SKM-1 treated with dmso at 0.1 percent for 144 hours (cell line): Measurements from ENCODE around the gene SLIT3.

Experiments
- DNase-seq: peaks from one replicate; lab custom pipeline; 2025; ENCODE audit not compliant: unreplicated experiment; lab: John Stamatoyannopoulos, UW

SLIT3 gene

GRCh38 chr5:168726342-168726741, 574.6 kb downstream of the SLIT3 start:
- no peak for DNase-seq

- no peak for DNase-seq
Observed at GRCh38 chr5:168724227-168724626, 576.7 kb downstream of the SLIT3 start.

DNA sequence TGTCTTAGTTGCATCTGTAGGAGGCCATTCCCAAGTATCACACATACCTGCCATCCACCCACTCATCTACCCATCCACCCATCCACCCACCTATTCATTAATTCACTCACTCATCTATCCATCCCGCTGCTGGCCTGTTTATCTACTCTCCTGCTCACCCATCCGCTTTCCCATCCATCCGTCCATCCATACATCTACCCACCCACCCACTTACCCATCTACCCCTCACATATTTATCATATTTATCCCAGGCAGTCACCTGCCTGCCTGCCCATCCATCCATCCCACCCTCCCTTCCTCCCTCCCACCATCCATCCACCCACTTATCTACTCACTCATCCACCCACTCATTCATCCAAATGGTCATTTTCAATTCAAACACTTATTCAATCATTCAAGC, 577.9 kb downstream of the SLIT3 start:
- no peak for DNase-seq

DNA sequence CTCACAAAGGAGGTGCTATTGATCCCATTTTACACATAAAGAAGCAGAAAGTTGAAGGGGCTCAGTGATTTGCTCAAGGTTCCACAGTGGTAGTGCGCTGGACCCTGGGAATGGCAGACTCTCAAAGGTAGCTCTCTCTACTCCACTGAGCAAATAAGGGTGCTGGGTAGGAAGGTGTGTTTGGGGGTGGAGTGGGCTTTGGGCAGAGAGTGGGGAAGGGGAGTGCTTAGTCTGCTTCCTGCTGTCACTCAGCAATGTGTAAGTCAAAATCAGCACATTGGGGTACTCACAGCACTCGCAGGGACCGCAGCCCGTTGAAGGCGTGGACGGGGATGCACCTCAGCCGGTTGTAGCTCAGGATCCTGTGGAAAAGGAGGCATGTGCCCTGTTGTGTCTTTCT, 579.0 kb downstream of the SLIT3 start:
- DNase-seq, result no peak

DNA sequence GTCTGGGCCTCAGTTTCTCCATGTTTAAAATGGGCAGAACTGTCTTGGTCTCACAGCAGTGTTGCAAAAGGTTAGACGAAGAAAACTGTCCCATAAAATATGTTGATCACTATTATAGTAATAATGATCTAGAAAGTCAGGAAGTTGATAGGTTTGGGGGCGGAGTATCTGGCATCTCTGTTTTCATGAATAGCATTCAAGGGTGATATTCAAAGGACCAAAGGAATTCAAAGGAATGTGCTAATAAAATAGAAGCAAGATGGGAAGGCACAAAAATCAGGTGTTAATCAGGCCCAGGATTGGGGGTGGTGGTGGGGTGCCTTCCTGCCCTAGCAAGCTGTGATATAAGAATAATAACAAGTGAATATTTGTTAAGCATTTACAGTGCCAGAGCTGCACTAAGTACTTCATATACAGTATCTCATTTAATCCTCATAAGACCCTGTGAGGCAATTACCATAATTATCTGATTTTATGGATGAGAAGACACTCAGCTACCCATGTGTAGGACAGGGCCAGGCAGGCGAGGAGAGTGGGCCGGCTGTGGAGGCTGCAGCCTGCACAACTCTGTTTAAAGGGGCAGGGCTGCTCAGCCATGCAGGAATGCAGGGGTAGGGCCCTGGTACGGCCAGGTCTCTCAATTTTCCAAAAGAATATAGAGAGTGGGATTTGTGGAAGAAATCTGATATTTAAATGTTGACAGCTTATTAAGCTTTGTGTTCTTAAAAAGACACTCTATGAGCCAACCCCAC, 579.8 kb downstream of the SLIT3 start:
- DNase-seq, result no peak

DNA sequence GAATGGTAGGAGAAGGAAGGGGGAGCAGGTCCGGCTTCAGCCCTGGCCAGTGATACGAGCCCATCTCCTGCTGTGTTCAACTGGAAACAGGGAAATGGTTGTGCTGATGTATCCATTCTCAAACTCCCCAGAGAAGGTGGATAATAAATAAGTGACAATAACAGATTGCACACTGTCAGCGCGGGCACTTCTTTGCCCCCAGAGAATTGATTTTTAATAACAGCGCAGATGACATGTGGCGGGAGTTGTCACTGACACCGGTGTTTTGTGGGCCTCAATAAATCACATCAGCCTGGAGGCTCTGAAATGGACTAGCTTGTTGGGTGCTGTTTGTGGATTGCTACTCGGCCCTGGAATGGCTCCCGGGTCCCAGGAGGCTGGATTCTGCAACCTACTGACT, 580.4 kb downstream of the SLIT3 start:
- no peak for DNase-seq

DNA sequence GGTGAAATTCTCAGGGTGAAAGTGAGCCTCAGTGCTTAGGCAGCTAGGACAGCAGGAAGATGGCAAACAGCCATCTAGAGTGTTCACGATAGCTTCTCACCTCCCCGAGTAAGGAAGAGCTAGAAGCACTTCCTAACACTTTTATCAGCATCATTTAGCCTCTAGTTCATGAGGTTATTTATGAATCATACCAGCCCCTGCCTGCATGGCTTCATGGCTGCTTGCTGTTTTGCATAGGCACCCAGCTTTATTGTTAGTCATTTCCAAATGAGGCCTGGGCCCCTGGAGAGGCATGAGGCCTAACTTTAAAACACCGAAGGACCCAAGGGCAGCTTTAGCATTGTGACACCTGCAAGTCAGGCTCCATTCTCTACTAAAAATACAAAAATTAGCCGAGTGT, 586.9 kb downstream of the SLIT3 start:
- no peak for DNase-seq

DNA sequence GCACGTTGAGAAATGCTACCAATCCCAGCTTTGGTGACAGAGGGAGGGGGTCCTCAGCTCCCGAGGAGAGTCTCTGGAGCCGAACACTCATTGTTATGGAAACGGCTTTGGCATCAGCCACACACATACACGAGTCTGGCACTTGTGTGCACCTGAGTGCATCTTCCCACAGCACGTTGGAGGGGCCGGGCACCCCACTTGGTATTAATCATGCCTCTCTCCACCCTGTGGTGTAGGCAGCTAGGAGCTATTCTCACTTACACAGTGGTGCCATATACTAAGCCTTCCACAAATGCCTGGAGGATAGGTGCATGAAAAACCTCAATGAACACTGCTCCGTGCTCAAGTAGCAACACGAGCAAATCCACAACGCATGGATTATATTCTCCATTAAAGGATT, 587.9 kb downstream of the SLIT3 start:
- DNase-seq, result no peak

GRCh38 chr5:168712280-168712924, 588.5 kb downstream of the SLIT3 start:
- no peak for DNase-seq

DNA sequence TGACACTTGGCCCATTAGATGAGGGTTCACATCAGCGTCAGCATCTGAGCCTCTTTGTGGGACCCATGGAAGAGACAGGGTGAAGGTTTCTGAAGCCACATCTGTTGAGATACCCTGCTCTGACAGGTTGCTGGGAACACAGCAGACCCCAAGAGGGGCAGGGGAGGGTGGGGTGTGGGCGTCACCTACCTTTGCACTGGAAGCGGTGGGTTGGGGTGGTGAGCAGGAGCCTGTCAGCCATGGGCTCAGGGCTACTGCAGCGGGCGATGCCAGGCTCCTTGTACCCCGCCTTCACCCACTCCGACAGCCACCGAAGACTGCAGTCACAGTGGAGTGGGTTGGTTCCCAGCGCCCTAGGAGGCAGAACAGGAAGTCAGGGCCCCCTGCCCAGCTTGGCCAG, 590.2 kb downstream of the SLIT3 start:
- no peak for DNase-seq

DNA sequence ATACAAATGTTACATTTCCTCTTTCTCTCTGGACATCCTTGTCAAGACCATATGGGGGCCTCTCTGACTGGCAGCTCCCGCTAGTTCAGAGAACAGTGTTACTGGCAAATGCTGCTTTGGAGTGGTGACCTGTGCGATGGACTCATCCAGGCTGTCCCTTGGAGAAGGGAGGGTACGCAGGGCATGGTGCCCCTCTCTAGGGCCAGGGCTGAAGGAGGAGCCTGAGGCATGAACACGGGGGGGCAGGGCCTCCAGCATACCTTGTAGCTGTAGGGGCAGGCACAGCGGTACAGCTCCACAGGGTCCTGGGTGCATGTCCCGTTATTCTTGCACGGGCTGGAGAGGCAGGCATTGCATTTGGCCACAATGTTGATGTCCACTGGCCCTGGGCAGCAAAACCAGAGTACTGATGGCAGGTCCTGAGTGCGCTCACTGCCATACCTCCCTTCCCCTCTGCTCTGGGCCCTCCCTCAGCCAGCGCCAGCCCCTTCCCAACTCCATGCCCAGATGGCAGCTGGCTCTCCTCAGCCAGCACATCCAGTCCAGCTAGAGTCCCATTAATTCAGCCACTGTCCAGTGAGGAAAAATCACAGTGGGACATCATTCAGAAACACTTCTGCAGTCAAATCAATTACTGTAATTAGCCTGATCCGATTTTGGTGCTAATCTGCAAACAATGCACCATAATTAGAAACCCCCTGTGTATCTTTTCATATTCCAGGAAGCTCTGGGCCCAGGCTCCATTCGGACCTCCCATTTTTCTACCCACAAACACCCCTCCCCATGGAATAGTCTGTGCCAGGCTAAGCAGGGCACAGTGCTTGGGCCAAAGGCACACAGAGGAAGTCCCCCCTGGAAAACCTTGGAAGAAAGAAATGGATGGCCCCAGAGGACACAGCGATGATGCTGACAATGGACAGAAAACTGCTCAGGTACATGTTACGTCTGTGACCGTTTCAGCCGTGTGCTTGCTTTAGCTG, 592.9 kb downstream of the SLIT3 start:
- DNase-seq, result no peak

GRCh38 chr5:168706655-168707069, 594.3 kb downstream of the SLIT3 start:
- DNase-seq, result peak; percentile 6

DNA sequence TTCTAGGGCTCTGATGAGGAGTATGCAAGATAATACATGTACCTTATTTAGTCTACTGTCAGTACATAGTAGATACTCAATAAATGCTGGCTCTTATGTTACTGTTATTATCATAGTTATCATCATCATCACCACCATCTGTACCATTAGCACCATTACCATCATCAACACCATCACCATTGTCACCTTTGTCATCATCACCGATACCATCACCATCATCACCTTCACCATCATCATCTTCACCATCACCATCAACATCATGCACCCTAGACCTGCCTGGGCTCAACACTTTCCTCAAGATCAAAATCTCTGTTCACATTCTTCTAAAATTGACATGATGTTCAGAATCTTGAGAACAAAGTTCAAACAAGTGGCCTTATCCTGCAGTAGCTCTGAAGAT, 595.6 kb downstream of the SLIT3 start:
- no peak for DNase-seq

- DNase-seq, result no peak
Observed at GRCh38 chr5:168702511-168702910, 598.4 kb downstream of the SLIT3 start.

DNA sequence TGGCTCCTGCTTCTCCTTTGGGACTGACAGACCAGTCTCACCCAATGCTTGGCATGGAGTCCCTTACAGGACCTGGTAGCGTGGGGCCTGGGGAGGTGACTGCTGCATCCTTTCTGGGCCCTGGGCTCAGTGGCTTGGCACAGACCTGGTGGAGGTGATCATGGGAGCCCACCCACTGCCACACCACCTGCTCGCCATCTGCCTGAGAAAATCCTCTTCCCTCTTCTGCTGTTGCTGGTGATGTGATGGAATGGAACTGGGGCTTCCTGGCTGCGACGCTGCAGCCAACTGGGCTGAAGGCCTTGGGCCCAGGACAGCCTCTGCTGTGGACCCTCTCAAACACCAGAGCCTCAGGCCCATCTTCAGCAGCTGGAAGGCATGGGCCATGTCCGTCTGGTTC, 599.3 kb downstream of the SLIT3 start:
- no peak for DNase-seq

- no peak for DNase-seq
Observed at GRCh38 chr5:168699002-168699401, 601.9 kb downstream of the SLIT3 start.

GRCh38 chr5:168697034-168697720, 603.8 kb downstream of the SLIT3 start:
- DNase-seq, result no peak

DNA sequence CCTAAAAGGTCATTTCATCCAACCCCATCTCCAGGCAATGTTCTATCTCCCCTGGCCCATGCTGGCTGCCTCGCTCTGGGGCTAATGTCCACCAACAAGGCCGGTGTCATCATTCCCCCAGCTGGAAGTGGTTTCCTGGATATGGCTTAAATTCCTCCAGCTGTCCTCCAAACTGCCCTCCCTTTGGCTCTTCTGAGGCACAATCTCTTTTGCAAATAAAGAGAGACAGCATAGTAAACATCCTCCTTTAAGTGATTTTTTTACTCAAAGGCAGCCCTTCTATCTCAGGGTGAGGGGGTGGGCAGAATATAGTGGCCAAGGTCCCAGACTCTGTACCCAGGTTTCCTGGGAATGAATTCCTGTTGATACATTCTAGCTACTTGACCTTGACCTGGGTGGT, 604.3 kb downstream of the SLIT3 start:
- no peak for DNase-seq

DNA sequence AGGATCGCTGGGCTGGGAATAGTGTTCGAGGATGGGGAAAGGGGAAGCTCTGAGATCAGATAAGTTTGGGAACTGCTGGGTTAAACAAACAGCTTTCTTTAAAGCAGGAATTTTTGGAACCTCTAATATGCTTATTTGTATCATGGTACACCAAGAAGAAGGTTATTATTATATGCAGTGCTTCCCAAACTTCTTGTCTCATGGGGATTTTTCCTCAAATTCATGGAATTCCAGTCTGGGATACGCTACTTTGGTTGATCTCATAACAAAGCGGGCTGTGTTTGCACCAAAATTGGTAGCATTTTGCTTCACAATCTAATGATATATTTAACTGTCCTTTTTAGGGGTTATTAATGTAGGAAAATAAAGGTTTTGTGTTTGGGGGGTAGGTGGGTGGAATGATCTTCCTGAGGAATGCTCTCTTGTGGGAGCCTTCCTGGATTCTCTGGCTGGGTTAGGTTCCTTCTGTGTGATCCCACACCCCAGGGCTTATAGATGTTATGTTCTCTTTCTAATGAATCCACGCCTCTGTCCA, 605.6 kb downstream of the SLIT3 start:
- no peak for DNase-seq

GRCh38 chr5:168694289-168694688, 606.6 kb downstream of the SLIT3 start:
- DNase-seq, result no peak

- DNase-seq, result no peak
Observed at GRCh38 chr5:168693883-168694282, 607.1 kb downstream of the SLIT3 start.
